A673 (cell line): ENCODE results near the gene FAM124B. TPM values are rescaled to one million over a fixed set of nuclear protein-coding genes. Genes with fewer than 3 reads are reported as not detected.

Experiments used
- BruUV-seq: library from RNA; stranded (reverse); fragments of 400-500 nt; replicated peaks from 2 replicates; lab custom pipeline; 2021; lab: Mats Ljungman, UMichigan
- CTCF ChIA-PET: fragments of 300-600 bp; sonication (Branson Sonifier 250); formaldehyde crosslinking; loops from one replicate; lab custom pipeline; 2022; ENCODE audit warnings: antibody characterized with exemption; lab: Charles Lee
- POLR2A ChIA-PET: fragments of 300-600 bp; sonication (Branson Sonifier 250); formaldehyde crosslinking; loops from one replicate; lab custom pipeline; 2022; ENCODE audit warnings: antibody characterized with exemption; ENCODE audit not compliant: low non-redundant PET; lab: Charles Lee
- DNase-seq: peaks from one replicate; pipeline ENCODE4 v3.0.0-alpha.2; 2015; ENCODE audit warnings: low spot score
- H3K27ac ChIP-seq: fragments of 200-600 bp; sonication (generic); 2 replicates; pipeline ENCODE4 v1.5.1; 2016; ENCODE audit warnings: mixed run types, low read depth, mild to moderate bottlenecking, mixed read lengths, antibody characterized with exemption, low read length; ENCODE audit not compliant: poor library complexity, severe bottlenecking
- H3K27me3 ChIP-seq: fragments of 200-600 bp; sonication (generic); replicated peaks from 2 replicates; pipeline ENCODE4 v1.6.1; 2017; ENCODE audit warnings: mixed run types, low read depth, mild to moderate bottlenecking, mixed read lengths, antibody characterized with exemption, low read length; ENCODE audit not compliant: insufficient read depth, poor library complexity
- H3K36me3 ChIP-seq: fragments of 200-600 bp; sonication (generic); 2 replicates; pipeline ENCODE4 v1.6.1; 2016; ENCODE audit warnings: mixed run types, mild to moderate bottlenecking, mixed read lengths, antibody characterized with exemption, low read length; ENCODE audit not compliant: insufficient read depth, poor library complexity, severe bottlenecking
- H3K4me1 ChIP-seq: fragments of 200-600 bp; sonication (generic); 2 replicates; pipeline ENCODE4 v1.6.1; 2017; ENCODE audit warnings: mixed run types, mild to moderate bottlenecking, mixed read lengths, antibody characterized with exemption, low read length; ENCODE audit not compliant: insufficient read depth, poor library complexity, severe bottlenecking
- H3K4me3 ChIP-seq: fragments of 200-600 bp; sonication (generic); 2 replicates; pipeline ENCODE4 v1.5.1; 2016; ENCODE audit warnings: low read depth, mixed run types, mild to moderate bottlenecking, mixed read lengths, low read length; ENCODE audit not compliant: poor library complexity, severe bottlenecking
- H3K9me3 ChIP-seq: fragments of 200-600 bp; sonication (generic); 2 replicates; pipeline ENCODE4 v1.6.1; 2016; ENCODE audit warnings: mixed run types, low read depth, mild to moderate bottlenecking, mixed read lengths, antibody characterized with exemption, low read length; ENCODE audit not compliant: poor library complexity, severe bottlenecking
- EZH2 ChIP-seq: fragments of 200-600 bp; sonication (generic); IDR thresholded peaks from 2 replicates; pipeline ENCODE4 v1.6.1; 2017; ENCODE audit warnings: borderline replicate concordance, low read depth, mild to moderate bottlenecking, mixed read lengths, antibody characterized with exemption, low read length; ENCODE audit not compliant: poor library complexity, severe bottlenecking
- intact Hi-C: fragments of 100-400 bp; cut with micrococcal nuclease; formaldehyde crosslinking; loops from one replicate; pipeline ENCODE4 v1.10.0; 2022; ENCODE audit not compliant: unreplicated experiment
- total RNA-seq: library from RNA; stranded (reverse); gene quantifications from 2 replicates; pipeline ENCODE4 v1.2.3, GENCODE V29; 2021
- TF ChIP-seq, protein P1 (sequence below): fragments of 300-800, 200-600 bp; sonication (generic); conservative IDR thresholded peaks from 2 replicates; pipeline ENCODE4 v1.5.1; 2017; ENCODE audit warnings: low read depth, mild to moderate bottlenecking, antibody characterized with exemption, low read length, moderate library complexity, mixed read lengths

FAM124B gene
- total RNA-seq, 1 experiment from 2014 or later = not detected

- intact Hi-C loops = no loop called here
- Histone ChIP-seq H3K36me3 (no peaks in the 10 kb centered on the region), H3K4me3 (no peak overlapping the region), H3K27ac (no peak overlapping the region), H3K27me3 (no peaks in the 10 kb centered on the region), H3K9me3 (no peaks in the 10 kb centered on the region), H3K4me1 (no peaks in the 10 kb centered on the region)
- no TSS peak for BruUV-seq
- no peak for TF ChIP-seq EZH2
- TF ChIP-seq, protein P1, sequence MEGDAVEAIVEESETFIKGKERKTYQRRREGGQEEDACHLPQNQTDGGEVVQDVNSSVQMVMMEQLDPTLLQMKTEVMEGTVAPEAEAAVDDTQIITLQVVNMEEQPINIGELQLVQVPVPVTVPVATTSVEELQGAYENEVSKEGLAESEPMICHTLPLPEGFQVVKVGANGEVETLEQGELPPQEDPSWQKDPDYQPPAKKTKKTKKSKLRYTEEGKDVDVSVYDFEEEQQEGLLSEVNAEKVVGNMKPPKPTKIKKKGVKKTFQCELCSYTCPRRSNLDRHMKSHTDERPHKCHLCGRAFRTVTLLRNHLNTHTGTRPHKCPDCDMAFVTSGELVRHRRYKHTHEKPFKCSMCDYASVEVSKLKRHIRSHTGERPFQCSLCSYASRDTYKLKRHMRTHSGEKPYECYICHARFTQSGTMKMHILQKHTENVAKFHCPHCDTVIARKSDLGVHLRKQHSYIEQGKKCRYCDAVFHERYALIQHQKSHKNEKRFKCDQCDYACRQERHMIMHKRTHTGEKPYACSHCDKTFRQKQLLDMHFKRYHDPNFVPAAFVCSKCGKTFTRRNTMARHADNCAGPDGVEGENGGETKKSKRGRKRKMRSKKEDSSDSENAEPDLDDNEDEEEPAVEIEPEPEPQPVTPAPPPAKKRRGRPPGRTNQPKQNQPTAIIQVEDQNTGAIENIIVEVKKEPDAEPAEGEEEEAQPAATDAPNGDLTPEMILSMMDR = no peak
- ChIA-PET CTCF (no interaction called here), POLR2A (no interaction called here)
- no peak for DNase-seq
Observed at GRCh38 chr2:224381521-224382279, 20.2 kb downstream of the FAM124B start.

GRCh38 chr2:224379986-224380385 lies 21.9 kb downstream of the FAM124B start:
- ChIA-PET CTCF (no interaction called here), POLR2A (no interaction called here)
- intact Hi-C loops = no loop called here
- H3K27ac ChIP-seq = no peak overlapping the region
- H3K27me3 ChIP-seq = no peaks in the 10 kb centered on the region
- no peaks in the 10 kb centered on the region for H3K9me3 ChIP-seq
- no peaks in the 10 kb centered on the region for H3K4me1 ChIP-seq
- no peak for DNase-seq
- TF ChIP-seq, protein P1 = no peak
- no peak for TF ChIP-seq EZH2
- no TSS peak for BruUV-seq
- no peak overlapping the region for H3K4me3 ChIP-seq
- H3K36me3 ChIP-seq = no peaks in the 10 kb centered on the region

DNA sequence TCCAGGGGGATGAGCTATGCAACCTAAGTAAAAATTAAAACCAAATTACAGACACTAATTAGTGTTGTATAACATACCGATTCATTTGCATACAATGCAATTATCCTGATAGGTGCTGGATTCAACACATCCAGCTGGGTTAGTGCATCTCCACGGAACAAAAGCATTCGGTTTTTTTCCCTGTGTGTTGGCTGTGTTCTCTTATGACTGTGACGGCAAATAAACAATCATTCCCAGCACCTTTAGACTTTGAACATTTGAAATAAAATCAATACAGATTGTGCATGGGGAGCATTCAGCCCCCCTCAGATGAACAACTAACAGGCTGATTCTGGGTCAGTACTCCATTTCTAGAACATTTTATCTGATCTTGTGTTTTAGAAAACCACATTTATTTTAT lies 22.7 kb downstream of the FAM124B start:
- Histone ChIP-seq H3K4me1 (no peaks in the 10 kb centered on the region), H3K27me3 (no peaks in the 10 kb centered on the region), H3K9me3 (no peaks in the 10 kb centered on the region), H3K27ac (no peak overlapping the region), H3K4me3 (no peak overlapping the region), H3K36me3 (no peaks in the 10 kb centered on the region)
- DNase-seq = no peak
- intact Hi-C loops = no loop called here
- ChIA-PET CTCF (no interaction called here), POLR2A (no interaction called here)
- BruUV-seq = no TSS peak
- TF ChIP-seq, protein P1 = no peak
- TF ChIP-seq EZH2 = no peak
